Measurements from ENCODE around the gene MYL11.

DNA sequence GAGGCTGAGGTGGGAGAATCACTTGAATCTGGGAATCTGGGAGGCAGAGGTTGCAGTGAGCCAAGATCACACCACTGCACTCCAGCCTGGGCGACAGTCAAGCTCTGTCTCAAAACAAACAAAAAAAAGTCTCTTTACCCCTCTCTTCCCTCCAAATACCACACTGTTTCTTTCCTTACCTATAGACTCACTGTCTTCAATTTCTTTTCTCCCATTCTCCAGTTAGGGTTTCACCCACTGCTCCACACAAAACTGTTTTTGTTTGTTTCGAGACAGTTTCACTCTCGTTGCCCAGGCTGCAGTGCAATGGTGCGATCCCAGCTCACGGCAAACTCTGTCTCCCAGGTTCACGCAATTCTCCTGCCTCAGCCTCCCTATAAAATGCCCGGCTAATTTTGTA lies 13.4 kb upstream of the MYL11 start:
- TF ChIP-seq, protein P1, sequence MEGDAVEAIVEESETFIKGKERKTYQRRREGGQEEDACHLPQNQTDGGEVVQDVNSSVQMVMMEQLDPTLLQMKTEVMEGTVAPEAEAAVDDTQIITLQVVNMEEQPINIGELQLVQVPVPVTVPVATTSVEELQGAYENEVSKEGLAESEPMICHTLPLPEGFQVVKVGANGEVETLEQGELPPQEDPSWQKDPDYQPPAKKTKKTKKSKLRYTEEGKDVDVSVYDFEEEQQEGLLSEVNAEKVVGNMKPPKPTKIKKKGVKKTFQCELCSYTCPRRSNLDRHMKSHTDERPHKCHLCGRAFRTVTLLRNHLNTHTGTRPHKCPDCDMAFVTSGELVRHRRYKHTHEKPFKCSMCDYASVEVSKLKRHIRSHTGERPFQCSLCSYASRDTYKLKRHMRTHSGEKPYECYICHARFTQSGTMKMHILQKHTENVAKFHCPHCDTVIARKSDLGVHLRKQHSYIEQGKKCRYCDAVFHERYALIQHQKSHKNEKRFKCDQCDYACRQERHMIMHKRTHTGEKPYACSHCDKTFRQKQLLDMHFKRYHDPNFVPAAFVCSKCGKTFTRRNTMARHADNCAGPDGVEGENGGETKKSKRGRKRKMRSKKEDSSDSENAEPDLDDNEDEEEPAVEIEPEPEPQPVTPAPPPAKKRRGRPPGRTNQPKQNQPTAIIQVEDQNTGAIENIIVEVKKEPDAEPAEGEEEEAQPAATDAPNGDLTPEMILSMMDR (IDR thresholded peaks at IDR 0.05): no peak
- TF ChIP-seq, protein P2, sequence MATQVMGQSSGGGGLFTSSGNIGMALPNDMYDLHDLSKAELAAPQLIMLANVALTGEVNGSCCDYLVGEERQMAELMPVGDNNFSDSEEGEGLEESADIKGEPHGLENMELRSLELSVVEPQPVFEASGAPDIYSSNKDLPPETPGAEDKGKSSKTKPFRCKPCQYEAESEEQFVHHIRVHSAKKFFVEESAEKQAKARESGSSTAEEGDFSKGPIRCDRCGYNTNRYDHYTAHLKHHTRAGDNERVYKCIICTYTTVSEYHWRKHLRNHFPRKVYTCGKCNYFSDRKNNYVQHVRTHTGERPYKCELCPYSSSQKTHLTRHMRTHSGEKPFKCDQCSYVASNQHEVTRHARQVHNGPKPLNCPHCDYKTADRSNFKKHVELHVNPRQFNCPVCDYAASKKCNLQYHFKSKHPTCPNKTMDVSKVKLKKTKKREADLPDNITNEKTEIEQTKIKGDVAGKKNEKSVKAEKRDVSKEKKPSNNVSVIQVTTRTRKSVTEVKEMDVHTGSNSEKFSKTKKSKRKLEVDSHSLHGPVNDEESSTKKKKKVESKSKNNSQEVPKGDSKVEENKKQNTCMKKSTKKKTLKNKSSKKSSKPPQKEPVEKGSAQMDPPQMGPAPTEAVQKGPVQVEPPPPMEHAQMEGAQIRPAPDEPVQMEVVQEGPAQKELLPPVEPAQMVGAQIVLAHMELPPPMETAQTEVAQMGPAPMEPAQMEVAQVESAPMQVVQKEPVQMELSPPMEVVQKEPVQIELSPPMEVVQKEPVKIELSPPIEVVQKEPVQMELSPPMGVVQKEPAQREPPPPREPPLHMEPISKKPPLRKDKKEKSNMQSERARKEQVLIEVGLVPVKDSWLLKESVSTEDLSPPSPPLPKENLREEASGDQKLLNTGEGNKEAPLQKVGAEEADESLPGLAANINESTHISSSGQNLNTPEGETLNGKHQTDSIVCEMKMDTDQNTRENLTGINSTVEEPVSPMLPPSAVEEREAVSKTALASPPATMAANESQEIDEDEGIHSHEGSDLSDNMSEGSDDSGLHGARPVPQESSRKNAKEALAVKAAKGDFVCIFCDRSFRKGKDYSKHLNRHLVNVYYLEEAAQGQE (IDR thresholded peaks at IDR 0.05): no peak
- TF ChIP-seq MAZ (IDR thresholded peaks at IDR 0.05; ENCODE audit: borderline replicate concordance, low read depth, low read length): no peak
- TF ChIP-seq, protein P3, sequence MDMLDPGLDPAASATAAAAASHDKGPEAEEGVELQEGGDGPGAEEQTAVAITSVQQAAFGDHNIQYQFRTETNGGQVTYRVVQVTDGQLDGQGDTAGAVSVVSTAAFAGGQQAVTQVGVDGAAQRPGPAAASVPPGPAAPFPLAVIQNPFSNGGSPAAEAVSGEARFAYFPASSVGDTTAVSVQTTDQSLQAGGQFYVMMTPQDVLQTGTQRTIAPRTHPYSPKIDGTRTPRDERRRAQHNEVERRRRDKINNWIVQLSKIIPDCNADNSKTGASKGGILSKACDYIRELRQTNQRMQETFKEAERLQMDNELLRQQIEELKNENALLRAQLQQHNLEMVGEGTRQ (IDR thresholded peaks at IDR 0.05): no peak
- TF ChIP-seq MYC (IDR thresholded peaks at IDR 0.05; ENCODE audit: borderline replicate concordance, low read length): no peak
- no peak for TF ChIP-seq CBX2 (IDR thresholded peaks at IDR 0.05; ENCODE audit: borderline replicate concordance, low read depth)
- no peak for TF ChIP-seq RCOR1 (IDR thresholded peaks at IDR 0.05; ENCODE audit: low read depth, low read length)
- TF ChIP-seq, protein P4, sequence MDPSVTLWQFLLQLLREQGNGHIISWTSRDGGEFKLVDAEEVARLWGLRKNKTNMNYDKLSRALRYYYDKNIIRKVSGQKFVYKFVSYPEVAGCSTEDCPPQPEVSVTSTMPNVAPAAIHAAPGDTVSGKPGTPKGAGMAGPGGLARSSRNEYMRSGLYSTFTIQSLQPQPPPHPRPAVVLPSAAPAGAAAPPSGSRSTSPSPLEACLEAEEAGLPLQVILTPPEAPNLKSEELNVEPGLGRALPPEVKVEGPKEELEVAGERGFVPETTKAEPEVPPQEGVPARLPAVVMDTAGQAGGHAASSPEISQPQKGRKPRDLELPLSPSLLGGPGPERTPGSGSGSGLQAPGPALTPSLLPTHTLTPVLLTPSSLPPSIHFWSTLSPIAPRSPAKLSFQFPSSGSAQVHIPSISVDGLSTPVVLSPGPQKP (IDR thresholded peaks at IDR 0.05; ENCODE audit: low read depth, low read length): no peak
- TF ChIP-seq EP300 (IDR thresholded peaks at IDR 0.05): no peak
- TF ChIP-seq NFE2L2 (conservative IDR thresholded peaks at IDR 0.05; ENCODE audit: low read length): no peak
- no peak for TF ChIP-seq JUNB (IDR thresholded peaks at IDR 0.05)
- TF ChIP-seq CHD4 (IDR thresholded peaks at IDR 0.05; ENCODE audit: borderline replicate concordance): no peak
